SK-N-SH (cell line): ENCODE data around the gene FCSK. TPM values are rescaled to one million over a fixed set of nuclear protein-coding genes. Genes with fewer than 3 reads are reported as not detected.

ENCODE experiments used
- CTCF ChIA-PET: fragments of 300-600, 350-600 bp; formaldehyde crosslinking; extraction: SDS; loops from one replicate; lab custom pipeline; 2021; lab: Yijun Ruan, JAX
- POLR2A ChIA-PET: fragments of 350-600 bp; sonication (Branson Sonifier 250); formaldehyde crosslinking; extraction: SDS; loops from one replicate; lab custom pipeline; 2020; ENCODE audit warnings: antibody characterized with exemption, inconsistent platforms; lab: Yijun Ruan, JAX
- DNase-seq: peaks from one replicate; pipeline ENCODE4 v3.0.0; 2012
- H2AFZ ChIP-seq: fragments of 200-600 bp; sonication (generic); 2 replicates; pipeline ENCODE4 v1.8.1; 2016; ENCODE audit warnings: antibody characterized with exemption, mild to moderate bottlenecking, low read depth
- H3F3A ChIP-seq: fragments of 200-600 bp; sonication (generic); replicated peaks from 2 replicates; pipeline ENCODE3; 2016; ENCODE audit warnings: antibody characterized with exemption, mild to moderate bottlenecking; ENCODE audit not compliant: insufficient read depth
- H3K27ac ChIP-seq, 2 experiments: fragments of 200-500 bp in 1 of 2; fragments of 200-600 bp in 1 of 2; sonication (Bioruptor generic) in 1 of 2; sonication (generic), shearing (Covaris generic) in 1 of 2; 2 replicates each; pipeline versions ENCODE4 v1.5.1 to v1.6.1; 2014 to 2016; ENCODE audit warnings: low read depth in 2 of 2, inconsistent platforms in 1 of 2, low read length in 1 of 2, mild to moderate bottlenecking in 1 of 2, mixed read lengths in 1 of 2
- H3K27me3 ChIP-seq: fragments of 200-600 bp; sonication (generic), shearing (Covaris generic); 2 replicates; pipeline ENCODE4 v1.6.1; 2016; ENCODE audit warnings: mixed run types; ENCODE audit not compliant: insufficient read depth
- H3K36me3 ChIP-seq, 2 experiments: fragments of 200-500 bp in 1 of 2; fragments of 200-600 bp in 1 of 2; sonication (Bioruptor generic) in 1 of 2; sonication (generic) in 1 of 2; replicated peaks in 1 of 2; 2 replicates each; pipeline versions ENCODE3 to v1.5.1; 2014 to 2016; ENCODE audit warnings: low read length in 1 of 2, mild to moderate bottlenecking in 1 of 2; ENCODE audit not compliant: insufficient read depth in 2 of 2, control insufficient read depth in 1 of 2
- H3K4me1 ChIP-seq, 2 experiments: fragments of 200-500 bp in 1 of 2; fragments of 200-600 bp in 1 of 2; sonication (Bioruptor generic) in 1 of 2; sonication (generic), shearing (Covaris generic) in 1 of 2; 2 replicates each; pipeline versions ENCODE4 v1.5.1 to v1.6.1; 2014 to 2016; ENCODE audit warnings: low read depth in 1 of 2, low read length in 1 of 2, mixed run types in 1 of 2; ENCODE audit not compliant: insufficient read depth in 2 of 2, control insufficient read depth in 1 of 2
- H3K4me2 ChIP-seq: fragments of 200-600 bp; sonication (generic), shearing (Covaris generic); 2 replicates; pipeline ENCODE4 v1.6.1; 2017; ENCODE audit warnings: mixed run types
- H3K4me3 ChIP-seq, 2 experiments: fragments of 200-500 bp in 1 of 2; fragments of 200-600 bp in 1 of 2; sonication (Bioruptor generic) in 1 of 2; sonication (generic), shearing (Covaris generic) in 1 of 2; 2 replicates each; pipeline versions ENCODE4 v1.5.1 to v1.8.1; 2014 to 2016; ENCODE audit warnings: low read depth in 2 of 2, inconsistent platforms in 1 of 2, low read length in 1 of 2, mild to moderate bottlenecking in 1 of 2, mixed read lengths in 1 of 2, moderate library complexity in 1 of 2
- H3K79me2 ChIP-seq: fragments of 200-600 bp; sonication (generic); 2 replicates; pipeline ENCODE4 v1.8.1; 2017; ENCODE audit warnings: mild to moderate bottlenecking; ENCODE audit not compliant: insufficient read depth
- H3K9ac ChIP-seq: fragments of 200-600 bp; sonication (generic); 2 replicates; pipeline ENCODE4 v1.6.1; 2017; ENCODE audit warnings: mixed run types
- H3K9me2 ChIP-seq: fragments of 200-600 bp; sonication (generic); 2 replicates; pipeline ENCODE4 v1.6.1; 2017; ENCODE audit warnings: mixed run types
- H3K9me3 ChIP-seq: fragments of 200-600 bp; sonication (generic); 2 replicates; pipeline ENCODE4 v1.6.1; 2017; ENCODE audit warnings: mixed run types, mild to moderate bottlenecking, moderate library complexity
- H4K20me1 ChIP-seq: fragments of 200-600 bp; sonication (generic); 2 replicates; pipeline ENCODE4 v1.6.1; 2017; ENCODE audit warnings: mild to moderate bottlenecking, mixed run types; ENCODE audit not compliant: insufficient read depth
- ELF1 ChIP-seq: IDR thresholded peaks from 2 replicates; pipeline ENCODE4 v1.4.0; 2012
- EP300 ChIP-seq, 2 experiments: IDR thresholded peaks; 2 replicates each; pipeline versions ENCODE4 v1.4.0 to v1.6.1; 2012; ENCODE audit warnings: borderline replicate concordance in 1 of 2, low read depth in 1 of 2, low read length in 1 of 2
- EZH2phosphoT487 ChIP-seq: fragments of 200-600 bp; sonication (generic); IDR thresholded peaks from 2 replicates; pipeline ENCODE4 v1.6.1; 2017; ENCODE audit warnings: low read depth, mixed run types, mild to moderate bottlenecking, antibody characterized with exemption, moderate library complexity, borderline replicate concordance
- FOSL2 ChIP-seq: IDR thresholded peaks from 2 replicates; pipeline ENCODE4 v1.4.0; 2012; ENCODE audit warnings: low read depth, mild to moderate bottlenecking, moderate library complexity, borderline replicate concordance
- FOXJ3 ChIP-seq: sonication (generic); formaldehyde crosslinking; IDR thresholded peaks from 2 replicates; pipeline ENCODE4 v1.5.1; 2020; ENCODE audit warnings: mild to moderate bottlenecking, missing genetic modification reagents
- FOXM1 ChIP-seq: IDR thresholded peaks from 2 replicates; pipeline ENCODE4 v1.4.0; 2012; ENCODE audit warnings: low read depth, mild to moderate bottlenecking
- GATA2 ChIP-seq: sonication (generic); formaldehyde crosslinking; IDR thresholded peaks from 2 replicates; pipeline ENCODE4 v1.5.0; 2020; ENCODE audit warnings: mild to moderate bottlenecking, missing genetic modification reagents
- IRF3 ChIP-seq: fragments of 150-350 bp; IDR thresholded peaks from 2 replicates; pipeline ENCODE4 v1.6.1; 2016; ENCODE audit warnings: mild to moderate bottlenecking, low read depth, low read length
- MXI1 ChIP-seq: IDR thresholded peaks from 2 replicates; pipeline ENCODE4 v1.6.1; 2012; ENCODE audit warnings: mild to moderate bottlenecking, low read depth, low read length, improper control_type of control experiment
- PBX3 ChIP-seq: IDR thresholded peaks from 2 replicates; pipeline ENCODE4; 2012
- REST ChIP-seq: IDR thresholded peaks from 2 replicates; pipeline ENCODE4 v1.6.1; 2012; ENCODE audit warnings: mild to moderate bottlenecking, low read depth, low read length, moderate library complexity
- SIN3A ChIP-seq: IDR thresholded peaks from 2 replicates; pipeline ENCODE4 v1.6.1; 2012; ENCODE audit warnings: low read depth, mild to moderate bottlenecking, low read length, moderate library complexity, borderline replicate concordance
- TAF1 ChIP-seq: IDR thresholded peaks from 2 replicates; pipeline ENCODE4 v1.6.1; 2012; ENCODE audit warnings: low read depth, mild to moderate bottlenecking, low read length, moderate library complexity, borderline replicate concordance
- TCF12 ChIP-seq: IDR thresholded peaks from 2 replicates; pipeline ENCODE4 v1.4.0; 2012
- TEAD4 ChIP-seq: IDR thresholded peaks from 2 replicates; pipeline ENCODE4 v1.4.0; 2012; ENCODE audit warnings: mild to moderate bottlenecking, borderline replicate concordance; ENCODE audit not compliant: insufficient read depth
- USF1 ChIP-seq: IDR thresholded peaks from 2 replicates; pipeline ENCODE4 v1.4.0; 2012; ENCODE audit warnings: low read depth, borderline replicate concordance
- YY1 ChIP-seq: IDR thresholded peaks from 2 replicates; pipeline ENCODE4 v1.4.0; 2012; ENCODE audit warnings: low read depth, mild to moderate bottlenecking
- ZBTB33 ChIP-seq: IDR thresholded peaks from 2 replicates; pipeline ENCODE4 v1.4.0; 2012; ENCODE audit warnings: low read depth, borderline replicate concordance
- WGBS: methylation state at CpG from one replicate; pipeline ENCODE4 v1.1.6; 2017; ENCODE audit warnings: low lambda C conversion rate; 5-methylcytosine and 5-hydroxymethylcytosine counted together
- polyA plus RNA-seq, 3 experiments: library from polyadenylated mRNA; depleted of rRNA; stranded (reverse); fragments of >200 nt; gene quantifications; 2 replicates each; pipeline ENCODE4 v1.2.3, GENCODE V29; 2012

FCSK gene
- polyA plus RNA-seq, 1 of the 3 experiments (the other 2 are of a cell fraction): 9.7 TPM

- Histone ChIP-seq H3K79me2 (no peaks in the 10 kb centered on the region), H3K9me2 (no peaks in the 10 kb centered on the region), H2AFZ (no peak overlapping the region), H3F3A (no peaks in the 10 kb centered on the region), H3K4me1 (peaks cover 0 to 8% of the 10 kb centered on the region in 2 experiments; a peak in 1 of 4 replicates), H3K27ac (no peak overlapping the region), H4K20me1 (no peaks in the 10 kb centered on the region), H3K36me3 (no peaks in the 10 kb centered on the region), H3K9me3 (no peaks in the 10 kb centered on the region), H3K27me3 (no peaks in the 10 kb centered on the region), H3K4me3 (no peak overlapping the region), H3K9ac (no peak overlapping the region), H3K4me2 (no peak overlapping the region)
- TF ChIP-seq EP300 (IDR thresholded peaks at IDR 0.05; ENCODE audit: borderline replicate concordance in 1 of 2, low read depth in 1 of 2, low read length in 1 of 2) (no peak), EZH2phosphoT487 (no peak), YY1 (no peak), TCF12 (no peak), TEAD4 (no peak), USF1 (no peak), FOXM1 (no peak), ELF1 (no peak), PBX3 (no peak), GATA2 (CRISPR knock-in tag) (no peak), REST (no peak), ZBTB33 (no peak), FOSL2 (no peak), SIN3A (no peak), TAF1 (no peak), IRF3 (no peak), MXI1 (no peak), FOXJ3 (no peak)
- CTCF ChIA-PET: interaction anchor here (0.5 to 3.5 kb wide), 25 partner anchors 8 to 300 kb away, joined by 3 to 25 read pairs (median 4); partner anchors contain the start of gene FCSK
- WGBS: 93% methylated on average over 7 of the region's 10 CpGs
- POLR2A ChIA-PET: interaction anchor here (0.6 to 2.0 kb wide), 4 partner anchors 89 to 101 kb away, joined by 3 to 11 read pairs (median 3); no protein-coding TSS in a partner anchor
- DNase-seq: no peak
These were observed 15.9 kb downstream of the FCSK start for GRCh38 chr16:70470141-70470926.
